ENCODE measurements around the gene MAMLD1. TPM values are rescaled to one million over a fixed set of nuclear protein-coding genes. Genes with fewer than 3 reads are reported as not detected.

Gene MAMLD1
- total and polyA plus RNA-seq, 2 experiments from 2014 or later: 4.1 to 9.0 TPM

- H2AFZ ChIP-seq: peak overlapping the region; percentile 62
- 1% methylated on average over 19 to 27 of the region's 75 CpGs for WGBS, 2 experiments (ENCODE audit: low coverage in 1 of 2, low lambda C conversion rate in 2 of 2, missing lambda C conversion rate in 2 of 2)
- peak overlapping the region; percentile 90 for H3K27ac ChIP-seq
- DNase-seq: peak; percentile 77
- no peaks in the 10 kb centered on the region; the same call in 1 of the 2 replicates for H3K4me1 ChIP-seq (ENCODE audit: insufficient read depth)
- no peaks in the 10 kb centered on the region for H3K9me2 ChIP-seq (ENCODE audit: insufficient read depth)
- peak overlapping the region; percentile 98 for H3K4me2 ChIP-seq (ENCODE audit: unreplicated experiment)
- TF ChIP-seq EZH2 (IDR thresholded peaks at IDR 0.05; ENCODE audit: insufficient read depth, poor library complexity, severe bottlenecking) (no peak), EZH2phosphoT487 (IDR thresholded peaks at IDR 0.05; ENCODE audit: insufficient read depth, low read depth) (no peak)
- in situ Hi-C loops (cut with MboI): loop anchor here (25.0 kb wide), 1 partner anchor 403 kb away; no protein-coding TSS in a partner anchor
- no peaks in the 10 kb centered on the region for H3K9me3 ChIP-seq (ENCODE audit: low read depth)
- H3K27me3 ChIP-seq (replicated peaks; ENCODE audit: insufficient read depth): no peaks in the 10 kb centered on the region
- H3K9ac ChIP-seq: peak overlapping the region; percentile 85
- H3F3A ChIP-seq (ENCODE audit: insufficient read depth): peaks cover 9% of the 10 kb centered on the region; the same call in 1 of the 2 replicates
- H3K4me3 ChIP-seq: peak overlapping the region; percentile 89
- H4K20me1 ChIP-seq (ENCODE audit: insufficient read depth): no peaks in the 10 kb centered on the region
- peaks cover 35% of the 10 kb centered on the region for H3K79me2 ChIP-seq (ENCODE audit: insufficient read depth)
- no peaks in the 10 kb centered on the region for H3K36me3 ChIP-seq (ENCODE audit: low read depth)
These were observed 2.2 kb downstream of the MAMLD1 start for GRCh38 chrX:150365051-150365989.

GRCh38 chrX:150365990-150366911 is 3.1 kb downstream of the MAMLD1 start:
- Histone ChIP-seq H3K9ac (peak overlapping the region; percentile 85), H4K20me1 (ENCODE audit: insufficient read depth) (no peaks in the 10 kb centered on the region), H3K9me2 (ENCODE audit: insufficient read depth) (no peaks in the 10 kb centered on the region), H3K36me3 (ENCODE audit: low read depth) (no peaks in the 10 kb centered on the region), H3K4me2 (ENCODE audit: unreplicated experiment) (peak overlapping the region; percentile 98), H3K9me3 (ENCODE audit: low read depth) (no peaks in the 10 kb centered on the region), H3K4me1 (ENCODE audit: insufficient read depth) (no peaks in the 10 kb centered on the region; the same call in 1 of the 2 replicates), H2AFZ (peak overlapping the region; percentile 62), H3K27ac (peak overlapping the region; percentile 90), H3K4me3 (peak overlapping the region; percentile 89), H3F3A (ENCODE audit: insufficient read depth) (peaks cover 9% of the 10 kb centered on the region; the same call in 1 of the 2 replicates), H3K27me3 (replicated peaks; ENCODE audit: insufficient read depth) (no peaks in the 10 kb centered on the region), H3K79me2 (ENCODE audit: insufficient read depth) (peaks cover 44% of the 10 kb centered on the region)
- no peak for TF ChIP-seq EZH2 (IDR thresholded peaks at IDR 0.05; ENCODE audit: insufficient read depth, poor library complexity, severe bottlenecking)
- TF ChIP-seq EZH2phosphoT487 (IDR thresholded peaks at IDR 0.05; ENCODE audit: insufficient read depth, low read depth): no peak
- peak; percentile 66 for DNase-seq
- in situ Hi-C loops (cut with MboI): loop anchor here (25.0 kb wide), 1 partner anchor 404 kb away; no protein-coding TSS in a partner anchor
- WGBS, 2 experiments (ENCODE audit: low coverage in 1 of 2, low lambda C conversion rate in 2 of 2, missing lambda C conversion rate in 2 of 2): 1 to 2% methylated on average over 23 to 24 of the region's 24 CpGs

- Histone ChIP-seq H3K9me3 (ENCODE audit: low read depth) (no peaks in the 10 kb centered on the region), H3K27me3 (replicated peaks; ENCODE audit: insufficient read depth) (no peaks in the 10 kb centered on the region), H2AFZ (peak overlapping the region; percentile 62; the same call in 1 of the 2 replicates), H3K4me3 (peak overlapping the region; percentile 89), H3K9ac (peak overlapping the region; percentile 85), H3K79me2 (ENCODE audit: insufficient read depth) (peaks cover 52% of the 10 kb centered on the region), H3K9me2 (ENCODE audit: insufficient read depth) (no peaks in the 10 kb centered on the region), H3K4me2 (ENCODE audit: unreplicated experiment) (peak overlapping the region; percentile 98), H3K27ac (peak overlapping the region; percentile 90), H3K36me3 (ENCODE audit: low read depth) (no peaks in the 10 kb centered on the region), H3F3A (ENCODE audit: insufficient read depth) (peaks cover 9% of the 10 kb centered on the region; the same call in 1 of the 2 replicates), H3K4me1 (ENCODE audit: insufficient read depth) (no peaks in the 10 kb centered on the region; the same call in 1 of the 2 replicates), H4K20me1 (ENCODE audit: insufficient read depth) (no peaks in the 10 kb centered on the region)
- peak; percentile 74 for DNase-seq
- in situ Hi-C loops (cut with MboI): loop anchor here (25.0 kb wide), 1 partner anchor 405 kb away; no protein-coding TSS in a partner anchor
- 1 to 3% methylated on average over 5 of the region's 5 CpGs for WGBS, 2 experiments (ENCODE audit: low coverage in 1 of 2, low lambda C conversion rate in 2 of 2, missing lambda C conversion rate in 2 of 2)
- no peak for TF ChIP-seq EZH2phosphoT487 (IDR thresholded peaks at IDR 0.05; ENCODE audit: insufficient read depth, low read depth)
- TF ChIP-seq EZH2 (IDR thresholded peaks at IDR 0.05; ENCODE audit: insufficient read depth, poor library complexity, severe bottlenecking): no peak
These were observed 3.9 kb downstream of the MAMLD1 start for GRCh38 chrX:150366951-150367545.
